HepG2 (cell line): ENCODE results near the gene BZW1. TPM values are rescaled to one million over a fixed set of nuclear protein-coding genes. Genes with fewer than 3 reads are reported as not detected.
A peak's percentile ranks its signal among the peaks of the same experiment; 100 is the strongest.

ENCODE experiments used
- ASH2L ChIP-seq: fragments of 300-600, 200-600 bp; sonication (generic); IDR thresholded peaks from 2 replicates; pipeline ENCODE4 v1.7.0; 2017; ENCODE audit warnings: low read depth, mild to moderate bottlenecking, moderate library complexity, mixed read lengths, low read length; ENCODE audit not compliant: insufficient read length
- ATF7-NPFF ChIP-seq: sonication (generic); formaldehyde crosslinking; IDR thresholded peaks from 2 replicates; pipeline ENCODE4 v1.8.1; 2023; ENCODE audit warnings: mild to moderate bottlenecking, low read depth, missing genetic modification reagents, moderate library complexity
- HMG20B ChIP-seq: conservative IDR thresholded peaks from 2 replicates; pipeline ENCODE4 v1.6.1; 2016; ENCODE audit warnings: missing genetic modification reagents, missing compliant biosample characterization
- HNF1A ChIP-seq, 2 experiments: sonication (generic) in 1 of 2; formaldehyde crosslinking in 1 of 2; IDR thresholded peaks; 2 replicates each; pipeline versions ENCODE4 v1.4.0 to v1.6.1; 2016 to 2020; ENCODE audit warnings: borderline replicate concordance in 1 of 2, low read depth in 1 of 2, mild to moderate bottlenecking in 1 of 2, missing genetic modification reagents in 1 of 2
- NAIF1 ChIP-seq: sonication (generic); formaldehyde crosslinking; IDR thresholded peaks from 2 replicates; pipeline ENCODE4 v1.5.0; 2020; ENCODE audit warnings: mild to moderate bottlenecking, missing genetic modification reagents, borderline replicate concordance
- POLR2G ChIP-seq: fragments of 200-400 bp; formaldehyde crosslinking; IDR thresholded peaks from 2 replicates; pipeline ENCODE4 v1.6.1; 2018; ENCODE audit warnings: mild to moderate bottlenecking, low read depth, low read length, moderate library complexity
- TFAP4 ChIP-seq: sonication (generic); IDR thresholded peaks from 2 replicates; pipeline ENCODE4 v1.6.1; 2016; ENCODE audit warnings: low read depth, borderline replicate concordance
- THRA ChIP-seq: sonication (generic); formaldehyde crosslinking; IDR thresholded peaks from 2 replicates; pipeline ENCODE4 v1.4.0; 2020; ENCODE audit warnings: missing genetic modification reagents, borderline replicate concordance
- ZNF407 ChIP-seq: sonication (generic); formaldehyde crosslinking; IDR thresholded peaks from one replicate; pipeline ENCODE4 v1.5.1; 2020; ENCODE audit warnings: mild to moderate bottlenecking, missing genetic modification reagents; ENCODE audit errors: not compliant biosample characterization
- ZNF460 ChIP-seq: sonication (generic); formaldehyde crosslinking; IDR thresholded peaks from 2 replicates; pipeline ENCODE4 v1.5.1; 2020; ENCODE audit warnings: missing genetic modification reagents, mild to moderate bottlenecking, borderline replicate concordance
- ZNF629 ChIP-seq: sonication (generic); formaldehyde crosslinking; conservative IDR thresholded peaks from 2 replicates; pipeline ENCODE4 v1.5.0; 2020; ENCODE audit warnings: missing genetic modification reagents
- polyA plus RNA-seq, 8 experiments: library from polyadenylated mRNA; depleted of rRNA in 3 of 8; stranded (reverse) in 7 of 8; unstranded in 1 of 8; fragments of >200 nt; fragmentation: Illumina TruSeq in 4 of 8; extraction: Trizol in 4 of 8; gene quantifications; 2 replicates each; pipeline versions ENCODE4 v1.2.1 to v1.2.3, GENCODE V29; 2011 to 2016; ENCODE audit warnings: low read depth in 4 of 8, missing spikeins in 1 of 8, mixed read lengths in 1 of 8; ENCODE audit not compliant: insufficient read depth in 1 of 8
- total RNA-seq, 5 experiments: library from RNA; depleted of rRNA; stranded (reverse); fragments of >200 nt; fragmentation: Illumina TruSeq; extraction: Trizol; gene quantifications; 2 replicates each; pipeline ENCODE4 v1.2.3, GENCODE V29; 2016; ENCODE audit warnings: low read depth in 1 of 5

The BZW1 gene
- total and polyA plus RNA-seq, 2 of the 13 experiments (the other 11 are each of a cell fraction or from before 2014, with no cell fraction given), result 106 to 384 TPM

GRCh38 chr2:200812122-200813022 is 662 bp downstream of the BZW1 start (continued):
- TF ChIP-seq HNF1A (IDR thresholded peaks at IDR 0.05; ENCODE audit: low read depth), result no peak
- peak; percentile 54; the same call in 1 of the 2 replicates for TF ChIP-seq HNF1A (CRISPR knock-in tag; IDR thresholded peaks at IDR 0.05; ENCODE audit: borderline replicate concordance)
- 0 out of 2 replicates have a peak, but pooled peaks have one; percentile 50 for TF ChIP-seq NAIF1 (CRISPR knock-in tag)
- TF ChIP-seq HMG20B, result 0 out of 2 replicates have a peak, but pooled peaks have one; percentile 24
- TF ChIP-seq POLR2G, result no peak
- peak; percentile 44 for TF ChIP-seq ZNF407 (CRISPR knock-in tag)
- peak; percentile 85; the same call in 1 of the 2 replicates for TF ChIP-seq ATF7-NPFF (CRISPR knock-in tag)
- TF ChIP-seq ASH2L, result peak; percentile 82
- peak; percentile 54; the same call in 1 of the 2 replicates for TF ChIP-seq TFAP4
- TF ChIP-seq ZNF460 (CRISPR knock-in tag), result no peak
- peak; percentile 53; the same call in 1 of the 2 replicates for TF ChIP-seq THRA (CRISPR knock-in tag)
- 0 out of 2 replicates have a peak, but pooled peaks have one; percentile 7 for TF ChIP-seq ZNF629 (CRISPR knock-in tag)
